GM12878 (cell line): ENCODE measurements around the gene SMOC2. TPM values are rescaled to one million over a fixed set of nuclear protein-coding genes. Genes with fewer than 3 reads are reported as not detected.

Source experiments
- ATAC-seq: fragments of 200-7000 bp; cut with Tn5 transposase; 3 replicates; pipeline ENCODE4 v1.9.1; 2020; ENCODE audit warnings: mild to moderate bottlenecking, moderate library complexity
- BruUV-seq: library from RNA; stranded (reverse); fragments of 400-500 nt; replicated peaks from 2 replicates; lab custom pipeline; 2021; lab: Mats Ljungman, UMichigan
- CTCF ChIA-PET: fragments of 300-600 bp; sonication (Branson Sonifier 250); formaldehyde crosslinking; extraction: SDS; loops from one replicate; lab custom pipeline; 2021; ENCODE audit warnings: inconsistent platforms; lab: Yijun Ruan, JAX
- POLR2A ChIA-PET: fragments of 350-600 bp; formaldehyde crosslinking; extraction: SDS; loops from one replicate; lab custom pipeline; 2021; ENCODE audit warnings: inconsistent platforms; lab: Charles Lee
- RAD21 ChIA-PET: fragments of 300-600 bp; sonication (Branson Sonifier 250); formaldehyde crosslinking; loops from one replicate; lab custom pipeline; 2023; ENCODE audit warnings: antibody characterized with exemption; ENCODE audit not compliant: unreplicated experiment; lab: Charles Lee
- SMC1A ChIA-PET: fragments of 300-600 bp; sonication (Branson Sonifier 250); formaldehyde crosslinking; loops from one replicate; lab custom pipeline; 2023; ENCODE audit not compliant: unreplicated experiment, uncharacterized antibody; lab: Charles Lee
- DNase-seq: peaks from one replicate; pipeline ENCODE4 v3.0.0-alpha.2; 2011; ENCODE audit warnings: low read depth, low spot score
- FAIRE-seq: peaks from 3 replicates; lab custom pipeline; 2011; peaks lifted over from hg19 to GRCh38; lab: Jason Lieb, UNC
- H2AFZ ChIP-seq: 2 replicates; pipeline ENCODE4 v1.6.0; 2011; ENCODE audit warnings: low read depth, low read length, control low read depth; ENCODE audit not compliant: control insufficient read depth
- H3K27ac ChIP-seq: 2 replicates; pipeline ENCODE4 v1.5.1; 2011; ENCODE audit warnings: control low read depth; ENCODE audit not compliant: control insufficient read depth, insufficient read depth
- H3K27me3 ChIP-seq, 2 experiments: replicated peaks in 1 of 2; 2 replicates each; pipeline versions ENCODE4 v1.6.0 to v1.6.1; 2011; ENCODE audit warnings: low read length in 1 of 2; ENCODE audit not compliant: control insufficient read depth in 2 of 2, insufficient read depth in 2 of 2
- H3K36me3 ChIP-seq, 2 experiments: 2 replicates each; pipeline ENCODE4 v1.5.1; 2011; ENCODE audit warnings: low read length in 1 of 2; ENCODE audit not compliant: control insufficient read depth in 2 of 2, insufficient read depth in 2 of 2
- H3K4me1 ChIP-seq: 2 replicates; pipeline ENCODE4 v1.6.1; 2011; ENCODE audit warnings: mild to moderate bottlenecking, low read length, moderate library complexity, mixed read lengths; ENCODE audit not compliant: control insufficient read depth, insufficient read depth
- H3K4me2 ChIP-seq: 2 replicates; pipeline ENCODE4 v1.6.0; 2011; ENCODE audit warnings: control low read depth; ENCODE audit not compliant: control insufficient read depth, insufficient read depth
- H3K4me3 ChIP-seq: fragments of 200-600 bp; sonication (generic); 2 replicates; pipeline ENCODE4 v1.5.1; 2016
- H3K79me2 ChIP-seq: 2 replicates; pipeline ENCODE4 v1.6.0; 2011; ENCODE audit warnings: low read length; ENCODE audit not compliant: control insufficient read depth, insufficient read depth
- H3K9ac ChIP-seq: 2 replicates; pipeline ENCODE4 v1.8.0; 2011; ENCODE audit warnings: low read length, control low read depth, mixed read lengths; ENCODE audit not compliant: control insufficient read depth, insufficient read depth
- H3K9me3 ChIP-seq: replicated peaks from 3 replicates; pipeline ENCODE4 v1.5.1; 2011; ENCODE audit warnings: mild to moderate bottlenecking, low read length; ENCODE audit not compliant: control insufficient read depth, insufficient read depth
- H4K20me1 ChIP-seq: 2 replicates; pipeline ENCODE4 v1.6.0; 2011; ENCODE audit not compliant: control insufficient read depth, insufficient read depth
- BHLHE40 ChIP-seq, 2 experiments: fragments of 450-650 bp in 1 of 2; IDR thresholded peaks; 2 replicates each; pipeline ENCODE4 v1.6.1; 2011 to 2017; ENCODE audit warnings: low read depth in 2 of 2, borderline replicate concordance in 1 of 2, improper control_type of control experiment in 1 of 2, low read length in 1 of 2, mild to moderate bottlenecking in 1 of 2
- BRCA1 ChIP-seq: IDR thresholded peaks from 2 replicates; pipeline ENCODE4 v1.6.1; 2011; ENCODE audit warnings: low read depth, low read length, improper control_type of control experiment
- CBX3 ChIP-seq: fragments of 200-600 bp; sonication (generic); IDR thresholded peaks from 2 replicates; pipeline ENCODE4 v1.6.1; 2016; ENCODE audit warnings: low read depth, borderline replicate concordance
- E4F1 ChIP-seq: fragments of 450-650 bp; IDR thresholded peaks from 2 replicates; pipeline ENCODE4 v1.6.1; 2018; ENCODE audit warnings: borderline replicate concordance, mild to moderate bottlenecking; ENCODE audit not compliant: partially characterized antibody
- HSF1 ChIP-seq: fragments of 150-350 bp; IDR thresholded peaks from 2 replicates; pipeline ENCODE4 v1.6.1; 2014; ENCODE audit warnings: mild to moderate bottlenecking, low read depth, low read length
- IRF4 ChIP-seq: IDR thresholded peaks from 2 replicates; pipeline ENCODE4 v1.6.1; 2011; ENCODE audit warnings: low read depth, low read length
- JUNB ChIP-seq: IDR thresholded peaks from 2 replicates; pipeline ENCODE4 v1.6.1; 2016; ENCODE audit warnings: antibody characterized with exemption, mild to moderate bottlenecking
- RELA ChIP-seq: fragments of 450-650 bp; IDR thresholded peaks from 2 replicates; pipeline ENCODE4 v1.8.0; 2014; ENCODE audit warnings: borderline replicate concordance; ENCODE audit not compliant: partially characterized antibody
- SPI1 ChIP-seq: IDR thresholded peaks from 2 replicates; pipeline ENCODE4 v1.6.1; 2011; ENCODE audit warnings: low read depth, mild to moderate bottlenecking, low read length, moderate library complexity, borderline replicate concordance; ENCODE audit not compliant: insufficient read depth
- SREBF1 ChIP-seq: IDR thresholded peaks from 2 replicates; pipeline ENCODE4 v1.6.1; 2012; ENCODE audit warnings: mild to moderate bottlenecking, low read length
- TARDBP ChIP-seq: IDR thresholded peaks from 2 replicates; pipeline ENCODE4 v1.6.1; 2016; ENCODE audit warnings: borderline replicate concordance
- WGBS: methylation state at CpG from one replicate; pipeline ENCODE4 v1.1.6; 2016; ENCODE audit warnings: low lambda C conversion rate; ENCODE audit not compliant: insufficient replicate concordance, insufficient coverage; ENCODE audit errors: missing lambda C conversion rate; 5-methylcytosine and 5-hydroxymethylcytosine counted together
- in situ Hi-C: fragments of 300-500 bp; cut with MboI; formaldehyde crosslinking; loops from 9 replicates; pipeline ENCODE4 v1.14.3; 2018; ENCODE audit warnings: mixed read lengths
- intact Hi-C: fragments of 100-400 bp; cut with micrococcal nuclease; formaldehyde crosslinking; loops from one replicate; pipeline ENCODE4 v1.14.2; 2022; ENCODE audit not compliant: unreplicated experiment
- polyA plus RNA-seq, 11 experiments: library from polyadenylated mRNA; depleted of rRNA in 4 of 11; unstranded in 6 of 11; stranded (reverse) in 5 of 11; fragments of >200 nt; fragmentation: Nextera tagmentation in 4 of 11; fragmentation: Illumina TruSeq in 1 of 11; extraction: Ambion mirVana in 4 of 11; extraction: Trizol in 1 of 11; gene quantifications; 1 replicate in 1 of 11; 2 replicates in 10 of 11; pipeline versions ENCODE4 v1.2.1 to v1.2.3, GENCODE V29; 2011 to 2016; ENCODE audit warnings: inconsistent platforms in 2 of 11, missing spikeins in 2 of 11, low read depth in 1 of 11
- total RNA-seq, 4 experiments: library from RNA; depleted of rRNA in 3 of 4; stranded (reverse); fragments of >200 nt in 3 of 4; fragmentation: Illumina TruSeq in 1 of 4; extraction: Trizol in 1 of 4; gene quantifications; 2 replicates each; pipeline versions ENCODE4 v1.2.1 to v1.2.3, GENCODE V29; 2013 to 2021
- TF ChIP-seq, protein P1 (sequence below): fragments of 450-650 bp; IDR thresholded peaks from 2 replicates; pipeline ENCODE4 v1.6.1; 2017; ENCODE audit warnings: mild to moderate bottlenecking, low read depth, inconsistent platforms; ENCODE audit not compliant: poor library complexity, severe bottlenecking
- TF ChIP-seq, protein P2 (sequence below): IDR thresholded peaks from 2 replicates; pipeline ENCODE4 v1.6.1; 2011; ENCODE audit warnings: borderline replicate concordance, low read depth, mild to moderate bottlenecking, moderate library complexity, mixed read lengths, low read length; ENCODE audit not compliant: insufficient read depth; ENCODE audit errors: extremely low read length

Gene SMOC2
- total and polyA plus RNA-seq, 10 of the 15 experiments (the other 5 are each of a cell fraction or from before 2014, with no cell fraction given), result 0.10 to 0.12 TPM; not detected in 8

- intact Hi-C loops (no loop called here), in situ Hi-C loops (no loop called here)
- Histone ChIP-seq H3K4me2 (no peak overlapping the region), H3K4me1 (no peaks in the 10 kb centered on the region), H3K4me3 (no peak overlapping the region), H4K20me1 (no peaks in the 10 kb centered on the region), H3K36me3 (no peaks in the 10 kb centered on the region), H3K79me2 (no peaks in the 10 kb centered on the region), H3K9me3 (no peaks in the 10 kb centered on the region), H3K9ac (no peak overlapping the region), H2AFZ (no peak overlapping the region), H3K27ac (no peak overlapping the region), H3K27me3 (no peaks in the 10 kb centered on the region)
- DNase-seq, result no peak
- ChIA-PET CTCF (no interaction called here), RAD21 (no interaction called here), POLR2A (no interaction called here), SMC1A (no interaction called here)
- no TSS peak for BruUV-seq
- no peak for TF ChIP-seq IRF4
- TF ChIP-seq TARDBP, result no peak
- TF ChIP-seq E4F1, result no peak
- no peak for TF ChIP-seq SPI1
- TF ChIP-seq, protein P1, sequence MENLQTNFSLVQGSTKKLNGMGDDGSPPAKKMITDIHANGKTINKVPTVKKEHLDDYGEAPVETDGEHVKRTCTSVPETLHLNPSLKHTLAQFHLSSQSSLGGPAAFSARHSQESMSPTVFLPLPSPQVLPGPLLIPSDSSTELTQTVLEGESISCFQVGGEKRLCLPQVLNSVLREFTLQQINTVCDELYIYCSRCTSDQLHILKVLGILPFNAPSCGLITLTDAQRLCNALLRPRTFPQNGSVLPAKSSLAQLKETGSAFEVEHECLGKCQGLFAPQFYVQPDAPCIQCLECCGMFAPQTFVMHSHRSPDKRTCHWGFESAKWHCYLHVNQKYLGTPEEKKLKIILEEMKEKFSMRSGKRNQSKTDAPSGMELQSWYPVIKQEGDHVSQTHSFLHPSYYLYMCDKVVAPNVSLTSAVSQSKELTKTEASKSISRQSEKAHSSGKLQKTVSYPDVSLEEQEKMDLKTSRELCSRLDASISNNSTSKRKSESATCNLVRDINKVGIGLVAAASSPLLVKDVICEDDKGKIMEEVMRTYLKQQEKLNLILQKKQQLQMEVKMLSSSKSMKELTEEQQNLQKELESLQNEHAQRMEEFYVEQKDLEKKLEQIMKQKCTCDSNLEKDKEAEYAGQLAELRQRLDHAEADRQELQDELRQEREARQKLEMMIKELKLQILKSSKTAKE, result no peak
- no peak for TF ChIP-seq BHLHE40 (IDR thresholded peaks at IDR 0.05; ENCODE audit: borderline replicate concordance in 1 of 2, low read depth in 2 of 2, low read length in 1 of 2)
- no peak for TF ChIP-seq SREBF1
- TF ChIP-seq JUNB, result no peak
- TF ChIP-seq HSF1, result no peak
- no peak for TF ChIP-seq CBX3
- TF ChIP-seq, protein P2, sequence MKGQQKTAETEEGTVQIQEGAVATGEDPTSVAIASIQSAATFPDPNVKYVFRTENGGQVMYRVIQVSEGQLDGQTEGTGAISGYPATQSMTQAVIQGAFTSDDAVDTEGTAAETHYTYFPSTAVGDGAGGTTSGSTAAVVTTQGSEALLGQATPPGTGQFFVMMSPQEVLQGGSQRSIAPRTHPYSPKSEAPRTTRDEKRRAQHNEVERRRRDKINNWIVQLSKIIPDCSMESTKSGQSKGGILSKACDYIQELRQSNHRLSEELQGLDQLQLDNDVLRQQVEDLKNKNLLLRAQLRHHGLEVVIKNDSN, result no peak
- TF ChIP-seq RELA, result no peak
- TF ChIP-seq BRCA1, result no peak
- FAIRE-seq, result no peak
- 51% methylated on average over 10 of the region's 11 CpGs for WGBS
- ATAC-seq, result no peak
Measured at GRCh38 chr6:168675933-168676551, 235.1 kb downstream of the SMOC2 start.
